Spleen (tissue), 7 donors: ENCODE data around the gene GPR34.

Experiments used
- CTCF ChIP-seq, 11 experiments: fragments of 200-600 bp in 7 of 11; fragments of 450-650 bp in 4 of 11; sonication (generic) in 4 of 11; IDR thresholded peaks in 8 of 11; conservative IDR thresholded peaks in 3 of 11; 1 replicate in 7 of 11; 2 replicates in 4 of 11; pipeline versions ENCODE4 v1.4.0 to v1.8.0; 2016 to 2021; ENCODE audit warnings: antibody characterized with exemption in 11 of 11, inconsistent platforms in 4 of 11, mild to moderate bottlenecking in 1 of 11
- POLR2A ChIP-seq, 3 donors: fragments of 450-650 bp; IDR thresholded peaks; one replicate each; pipeline ENCODE4 v1.5.1; 2017; ENCODE audit warnings: antibody characterized with exemption in 3 of 3, mild to moderate bottlenecking in 1 of 3
- donor health status: DM: no; HTN: no; CAD: no; lungs with moderate emphysema.
- donor health status: DM: no; HTN: no; CAD: no.
- donor health status: DM: no; HTN: no; CAD: no.

GRCh38 chrX:41723826-41724225 lies 35.1 kb downstream of the GPR34 start, which contains the start of gene GPR82:
- no peak for TF ChIP-seq CTCF (IDR thresholded peaks at IDR 0.05 in 8 of 11, conservative IDR thresholded peaks at IDR 0.05 in 3 of 11)
- TF ChIP-seq POLR2A (IDR thresholded peaks at IDR 0.05): no peak
